DMS53 treated with DMSO at 0.1 percent for 48 hours (cell line): ENCODE results near the gene FCHSD2.
"Not testable (repeated sequence)": the region's sequence is repeated elsewhere in the genome, so short reads cannot be mapped to it uniquely, and the experiment has no call there.

Experiments
- DNase-seq: peaks from one replicate; lab custom pipeline; 2025; ENCODE audit not compliant: unreplicated experiment; lab: John Stamatoyannopoulos, UW

FCHSD2 gene

GRCh38 chr11:73072935-73073481 is 69.1 kb downstream of the FCHSD2 start:
- peak; percentile 79 for DNase-seq

DNA sequence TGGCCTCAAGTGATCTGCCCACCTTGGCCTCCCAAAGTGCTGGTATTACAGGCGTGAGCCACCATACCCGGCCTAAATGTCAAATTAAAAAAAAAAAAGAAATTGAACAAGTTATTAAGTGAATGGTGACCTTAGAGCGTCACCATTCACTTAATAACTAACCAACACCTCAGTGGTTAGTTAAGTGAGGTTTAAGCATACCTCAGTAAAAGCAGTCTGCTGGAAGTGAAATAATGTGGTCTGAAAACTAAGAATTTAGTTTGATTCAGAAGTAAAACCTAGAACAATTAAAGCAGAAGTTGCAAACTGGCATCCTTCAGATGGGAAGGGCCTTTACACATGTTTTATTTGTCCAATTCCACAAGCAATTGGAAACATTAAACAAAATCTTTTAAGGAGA is 71.5 kb downstream of the FCHSD2 start:
- DNase-seq = no peak

DNA sequence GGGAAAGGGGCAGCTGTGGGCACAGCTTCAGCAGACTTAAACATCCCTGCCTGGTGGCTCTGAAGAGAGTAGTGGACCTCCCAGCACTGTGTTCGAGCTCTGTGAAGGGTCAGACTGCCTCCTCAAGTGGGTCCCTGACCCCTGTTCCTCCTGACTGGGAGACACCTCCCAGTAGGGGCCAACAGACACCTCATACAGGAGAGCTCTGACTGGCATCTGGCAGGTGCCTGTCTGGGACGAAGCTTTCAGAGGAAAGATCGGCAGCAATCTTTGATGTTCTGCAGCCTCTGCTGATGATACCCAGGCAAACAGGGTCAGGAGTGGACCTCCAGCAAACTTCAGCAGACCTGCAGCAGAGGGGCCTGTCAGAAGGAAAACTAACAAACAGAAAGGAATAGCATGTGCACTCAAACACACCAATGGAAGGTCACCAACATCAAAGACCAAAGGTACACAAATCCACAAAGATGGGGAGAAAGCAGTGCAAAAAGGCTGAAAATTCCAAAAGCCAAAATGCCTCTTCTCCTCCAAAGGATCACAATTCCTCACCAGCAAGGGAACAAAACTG is 80.2 kb downstream of the FCHSD2 start:
- DNase-seq = not testable (repeated sequence)

DNA sequence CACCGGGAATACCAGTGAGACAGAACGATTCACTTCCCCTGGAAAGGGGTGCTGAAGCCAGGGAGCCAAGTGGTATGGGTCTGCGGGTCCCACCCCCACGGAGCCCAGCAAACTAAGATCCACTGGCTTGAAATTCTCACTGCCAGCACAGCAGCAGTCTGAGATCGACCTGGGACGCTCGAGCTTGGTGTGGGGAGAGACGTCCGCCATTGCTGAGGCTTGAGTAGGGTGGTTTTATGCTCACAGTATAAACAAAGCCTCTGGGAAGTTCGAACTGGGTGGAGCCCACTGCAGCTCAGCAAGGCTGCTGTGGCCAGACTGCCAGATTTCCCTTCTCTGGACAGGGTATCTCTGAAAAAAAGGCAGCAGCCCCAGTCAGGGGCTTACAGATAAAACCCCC is 80.7 kb downstream of the FCHSD2 start:
- DNase-seq = not testable (repeated sequence)

- DNase-seq = no peak
Observed at GRCh38 chr11:73059915-73060314, 82.2 kb downstream of the FCHSD2 start.

DNA sequence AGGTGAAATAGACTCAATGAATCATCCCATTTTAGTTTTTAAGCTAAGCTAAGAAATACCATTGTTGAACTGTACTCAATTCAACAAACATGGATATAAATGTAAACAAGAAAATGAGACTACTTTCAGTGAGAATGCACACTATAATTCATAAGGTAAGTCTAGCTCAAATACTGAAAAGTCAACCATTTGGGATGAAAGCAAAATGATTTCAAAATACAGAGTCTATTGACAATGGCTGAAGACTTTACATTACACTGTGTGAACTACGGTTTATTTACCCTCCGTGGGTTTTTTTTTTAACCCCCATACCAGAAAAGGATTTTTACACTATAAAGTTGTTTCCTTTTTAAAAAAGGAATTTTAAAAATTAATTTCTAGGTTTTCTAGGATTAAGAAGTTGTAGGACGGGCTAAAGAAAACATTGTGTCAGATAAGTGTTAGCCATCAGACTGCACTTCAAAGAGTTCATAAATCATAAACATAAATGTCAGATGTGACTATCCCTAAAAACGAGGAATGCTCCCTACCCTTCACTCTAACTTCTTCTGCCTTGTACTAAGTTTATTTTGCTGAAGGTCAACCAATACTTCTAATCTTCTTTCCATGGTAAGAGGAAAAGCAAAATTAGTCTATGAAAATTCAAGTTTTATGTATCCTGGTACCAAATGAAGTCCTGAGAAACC is 83.0 kb downstream of the FCHSD2 start:
- no peak for DNase-seq

GRCh38 chr11:73055655-73056354 is 86.3 kb downstream of the FCHSD2 start:
- no peak for DNase-seq

GRCh38 chr11:73055002-73055401 is 87.1 kb downstream of the FCHSD2 start:
- DNase-seq = no peak

- no peak for DNase-seq
Observed at GRCh38 chr11:73053964-73054363, 88.2 kb downstream of the FCHSD2 start.

DNA sequence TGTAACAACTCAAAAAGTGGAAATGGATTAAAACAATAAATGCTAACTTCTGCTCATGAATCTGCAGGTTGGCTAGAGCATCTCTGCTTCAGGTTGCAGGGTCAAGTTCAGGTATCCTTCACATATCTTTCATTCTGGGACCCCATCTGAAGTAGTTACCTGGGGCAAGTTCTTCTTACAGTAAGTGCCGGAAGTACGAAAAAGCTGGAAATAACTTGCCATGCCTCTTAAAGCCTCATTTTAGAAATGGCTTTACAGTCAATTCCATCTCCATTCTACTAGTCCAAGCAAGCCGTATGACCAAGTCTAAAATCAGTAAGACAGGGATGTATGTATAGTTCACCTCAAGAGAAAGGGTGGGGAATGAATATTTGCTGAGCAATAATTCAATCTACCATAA is 93.7 kb downstream of the FCHSD2 start:
- DNase-seq = no peak

DNA sequence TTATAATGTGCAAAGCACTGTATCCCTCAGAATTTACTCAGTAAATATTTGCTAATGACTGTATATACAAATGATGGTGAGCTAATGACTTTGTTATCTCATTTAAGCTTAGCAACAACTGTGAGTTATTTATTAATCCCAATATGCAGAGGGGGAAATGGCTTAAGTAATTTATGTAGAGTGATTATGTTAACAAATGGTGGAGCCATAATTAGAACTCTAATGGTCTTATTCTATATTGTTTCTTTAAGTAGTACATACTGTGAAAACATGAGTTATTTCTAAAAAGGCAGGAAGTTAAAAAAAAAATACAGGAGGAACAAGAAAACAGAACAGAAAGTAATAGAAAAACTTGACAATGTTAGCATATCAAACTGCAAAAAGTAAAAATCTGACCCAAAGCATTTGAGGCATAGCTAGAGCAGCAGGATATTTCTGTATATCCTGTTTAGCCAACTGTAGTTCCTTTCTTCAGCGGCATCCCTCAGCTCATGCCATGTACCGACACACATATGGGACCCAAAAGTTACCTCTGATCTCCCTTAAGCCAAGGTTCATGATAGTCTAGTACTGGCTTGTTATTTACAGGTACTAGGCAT is 94.2 kb downstream of the FCHSD2 start:
- peak; percentile 80 for DNase-seq

DNA sequence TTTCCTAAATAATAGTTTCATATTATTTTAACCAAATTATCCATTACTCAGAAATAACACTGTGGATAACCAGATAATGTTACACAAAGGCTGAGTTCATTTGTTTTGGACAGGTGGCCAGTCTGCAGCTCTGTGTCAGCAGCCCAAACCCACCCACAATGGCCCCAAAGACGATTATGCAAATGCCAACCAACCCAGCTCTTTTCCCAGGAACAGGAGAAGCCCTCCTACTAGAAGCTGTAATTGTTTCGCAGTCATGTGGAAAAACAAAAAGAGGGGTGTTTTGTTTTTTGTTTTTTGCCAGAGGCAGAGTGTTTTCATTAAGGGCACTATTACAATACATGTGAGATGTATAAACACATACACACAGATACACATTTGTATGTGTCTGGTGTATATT is 102.1 kb downstream of the FCHSD2 start:
- no peak for DNase-seq

DNA sequence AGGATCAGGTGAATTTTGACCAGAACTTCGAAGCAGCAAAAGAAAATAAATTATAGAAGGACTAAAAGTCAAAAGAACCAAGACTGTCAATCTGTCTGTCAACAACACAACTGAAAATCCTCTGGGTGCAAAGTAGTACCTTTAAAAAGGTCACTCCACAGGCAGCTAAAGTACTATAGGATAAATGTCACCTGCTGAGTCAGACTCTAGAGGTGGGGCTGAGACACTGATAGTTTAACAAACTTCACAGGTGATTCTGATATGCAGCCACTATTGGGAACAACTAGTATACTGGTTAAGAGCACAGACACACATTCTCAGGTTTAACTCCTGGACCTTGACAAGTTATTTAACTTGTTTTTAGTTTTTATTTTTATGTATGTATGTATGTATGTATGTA is 107.3 kb downstream of the FCHSD2 start:
- DNase-seq = no peak

DNA sequence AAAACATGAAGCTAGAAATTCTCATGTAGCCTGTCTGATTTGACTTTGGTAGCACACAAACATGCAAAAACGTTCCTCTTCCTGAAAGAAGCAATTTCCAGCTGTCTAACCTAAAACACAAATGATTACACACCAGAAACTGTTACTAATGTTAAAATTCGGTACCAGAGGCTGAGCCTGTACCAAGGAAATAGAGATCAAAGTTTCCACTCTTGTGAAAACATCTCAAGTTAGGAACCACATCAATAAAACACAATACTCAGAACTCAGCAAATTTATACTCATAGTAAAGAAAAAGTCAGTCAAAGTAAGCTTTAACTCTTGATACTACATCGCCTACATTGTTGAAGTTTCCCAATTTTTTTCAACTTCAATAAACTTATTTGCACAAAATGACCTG is 107.8 kb downstream of the FCHSD2 start:
- no peak for DNase-seq

DNA sequence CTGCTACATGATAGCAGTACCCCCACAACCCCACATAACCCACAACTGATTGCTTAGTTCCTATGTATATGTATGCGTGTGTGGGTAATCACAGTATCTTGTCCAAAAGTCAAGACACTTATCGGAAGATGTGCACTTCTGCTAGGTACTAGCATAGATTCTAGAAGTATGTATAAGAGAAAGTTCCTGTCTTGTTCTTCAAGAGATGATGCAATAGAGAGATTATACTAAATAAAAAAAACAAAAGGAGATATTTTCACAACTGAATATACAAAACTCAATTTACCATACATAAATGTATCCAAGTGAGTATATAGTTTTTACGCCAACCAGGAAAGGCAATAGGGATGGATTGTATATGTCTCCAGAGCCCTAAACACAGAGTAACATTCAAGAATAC is 112.0 kb downstream of the FCHSD2 start:
- no peak for DNase-seq

- DNase-seq = no peak
Observed at GRCh38 chr11:73029403-73029802, 112.7 kb downstream of the FCHSD2 start.

DNA sequence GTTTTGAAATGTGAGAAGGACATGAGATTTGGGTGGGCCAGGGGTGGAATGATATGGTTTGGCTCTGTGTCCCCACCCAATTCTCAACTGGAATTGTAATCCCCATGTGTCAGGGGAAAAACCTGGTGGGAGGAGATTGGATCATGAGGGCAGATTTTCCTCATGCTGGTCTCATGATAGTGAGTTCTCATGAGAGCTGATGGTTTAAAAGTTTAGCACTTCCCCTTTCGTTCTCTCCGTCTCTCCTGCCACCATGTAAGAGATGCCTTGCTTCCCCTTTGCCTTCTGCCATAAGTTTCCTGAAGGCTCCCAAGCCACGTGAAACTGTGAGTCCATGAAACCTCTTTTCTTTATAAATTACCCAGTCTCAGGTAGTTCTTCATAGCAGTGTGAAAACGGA is 113.5 kb downstream of the FCHSD2 start:
- no peak for DNase-seq

- not testable (repeated sequence) for DNase-seq
Observed at GRCh38 chr11:73027840-73028239, 114.3 kb downstream of the FCHSD2 start.

GRCh38 chr11:73024639-73025038 is 117.5 kb downstream of the FCHSD2 start:
- no peak for DNase-seq

- no peak for DNase-seq
Observed at GRCh38 chr11:73019996-73020395, 122.1 kb downstream of the FCHSD2 start.

DNA sequence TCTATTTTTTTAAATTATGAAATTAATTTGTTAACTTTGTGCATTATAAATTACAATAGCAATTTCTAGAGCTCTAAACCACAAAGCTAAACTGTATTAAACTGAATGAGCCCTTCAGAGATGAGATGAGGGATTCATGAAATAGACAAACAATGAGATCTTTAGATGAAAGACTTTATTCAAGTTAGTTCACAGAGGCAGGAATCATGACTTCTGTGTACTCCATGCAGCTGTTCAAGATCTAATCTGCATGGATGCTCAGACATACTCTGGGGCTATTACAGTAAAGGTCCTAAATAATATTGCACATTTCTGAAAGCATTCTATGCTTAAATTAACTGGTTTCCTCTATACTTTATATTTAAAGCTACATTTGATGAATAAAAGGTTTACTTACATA is 122.7 kb downstream of the FCHSD2 start:
- DNase-seq = no peak

GRCh38 chr11:73018856-73019255 is 123.3 kb downstream of the FCHSD2 start:
- no peak for DNase-seq
